AG08395 (cell line): Measurements from ENCODE around the gene TET3.

Experiments used
- DNase-seq: peaks from one replicate; pipeline ENCODE4 v3.0.0; 2012; ENCODE audit warnings: mixed read lengths, low spot score

The TET3 gene

GRCh38 chr2:74005786-74006185 lies 21.1 kb downstream of the TET3 start:
- DNase-seq, result no peak

GRCh38 chr2:74006459-74006858 lies 21.7 kb downstream of the TET3 start:
- no peak for DNase-seq

- no peak for DNase-seq
Measured at GRCh38 chr2:74007121-74007520, 22.4 kb downstream of the TET3 start.

- no peak for DNase-seq
Measured at GRCh38 chr2:74007711-74008110, 23.0 kb downstream of the TET3 start.

GRCh38 chr2:74008761-74009395 lies 24.2 kb downstream of the TET3 start:
- DNase-seq, result no peak

- DNase-seq, result no peak
Measured at GRCh38 chr2:74009577-74009976, 24.9 kb downstream of the TET3 start.

- no peak for DNase-seq
Measured at GRCh38 chr2:74010087-74010541, 25.4 kb downstream of the TET3 start.

GRCh38 chr2:74011246-74011645 lies 26.5 kb downstream of the TET3 start:
- no peak for DNase-seq

- no peak for DNase-seq
Measured at GRCh38 chr2:74014813-74015212, 30.1 kb downstream of the TET3 start.

- no peak for DNase-seq
Measured at GRCh38 chr2:74017223-74017622, 32.5 kb downstream of the TET3 start.

GRCh38 chr2:74019516-74019915 lies 34.8 kb downstream of the TET3 start:
- DNase-seq, result no peak

- DNase-seq, result no peak
Measured at GRCh38 chr2:74020702-74021406, 36.1 kb downstream of the TET3 start.

- no peak for DNase-seq
Measured at GRCh38 chr2:74021407-74021755, 36.7 kb downstream of the TET3 start.

- DNase-seq, result no peak
Measured at GRCh38 chr2:74024216-74024615, 39.5 kb downstream of the TET3 start.

- DNase-seq, result no peak
Measured at GRCh38 chr2:74025971-74026612, 41.4 kb downstream of the TET3 start.

GRCh38 chr2:74026687-74027241 lies 42.1 kb downstream of the TET3 start:
- no peak for DNase-seq

GRCh38 chr2:74027496-74027895 lies 42.8 kb downstream of the TET3 start:
- DNase-seq, result no peak

- no peak for DNase-seq
Measured at GRCh38 chr2:74028290-74028689, 43.6 kb downstream of the TET3 start.

- no peak for DNase-seq
Measured at GRCh38 chr2:74028741-74029140, 44.0 kb downstream of the TET3 start.

GRCh38 chr2:74029714-74030397 lies 45.1 kb downstream of the TET3 start:
- DNase-seq, result no peak

- no peak for DNase-seq
Measured at GRCh38 chr2:74031221-74031620, 46.5 kb downstream of the TET3 start.

GRCh38 chr2:74031959-74032287 lies 47.2 kb downstream of the TET3 start:
- no peak for DNase-seq

- no peak for DNase-seq
Measured at GRCh38 chr2:74033375-74033774, 48.7 kb downstream of the TET3 start.
